ENCODE measurements around the gene RPL37A. TPM values are rescaled to one million over a fixed set of nuclear protein-coding genes. Genes with fewer than 3 reads are reported as not detected.

Gene RPL37A
- total and polyA plus RNA-seq, 4 donors: 494 to 1,757 (median 1,250) TPM

- TF ChIP-seq GABPA (IDR thresholded peaks at IDR 0.05 in 1 of 2, conservative IDR thresholded peaks at IDR 0.05 in 1 of 2) (no peak), RAD21 (IDR thresholded peaks at IDR 0.05) (no peak), JUND (IDR thresholded peaks at IDR 0.05) (no peak)
These were observed 52.8 kb downstream of the RPL37A start (continued) for GRCh38 chr2:216551234-216552068.

DNA sequence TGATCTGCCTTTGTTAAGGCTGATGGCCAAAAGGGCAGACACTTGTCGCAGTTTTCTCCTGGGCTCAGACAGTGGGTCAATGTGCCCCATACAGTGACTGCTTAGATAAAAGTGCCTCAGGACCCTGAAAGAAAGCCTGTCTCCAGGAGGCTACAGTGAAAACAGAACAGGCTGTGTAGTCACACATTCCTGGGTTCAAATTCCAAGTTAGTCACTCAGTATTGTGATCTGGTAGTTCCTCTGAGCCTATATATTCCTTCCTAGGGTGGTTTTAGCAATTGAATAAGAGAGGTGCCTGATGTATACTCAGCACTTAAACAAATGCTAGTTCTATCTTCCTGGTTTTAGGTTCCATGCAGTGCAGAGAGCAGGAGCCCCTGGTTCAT is 54.4 kb downstream of the RPL37A start:
- TF ChIP-seq RAD21 (IDR thresholded peaks at IDR 0.05) (no peak), HNF4G (IDR thresholded peaks at IDR 0.05) (no peak), TAF1 (conservative IDR thresholded peaks at IDR 0.05) (no peak), SP1 (IDR thresholded peaks at IDR 0.05) (no peak), YY1 (IDR thresholded peaks at IDR 0.05) (no peak), HNF4A (conservative IDR thresholded peaks at IDR 0.05) (no peak), FOXA2 (IDR thresholded peaks at IDR 0.05) (no peak), NR2F2 (IDR thresholded peaks at IDR 0.05) (no peak), FOXA1 (IDR thresholded peaks at IDR 0.05) (no peak), MAX (IDR thresholded peaks at IDR 0.05) (no peak), JUND (IDR thresholded peaks at IDR 0.05) (no peak), GABPA (IDR thresholded peaks at IDR 0.05 in 1 of 2, conservative IDR thresholded peaks at IDR 0.05 in 1 of 2) (no peak), RXRA (IDR thresholded peaks at IDR 0.05) (no peak), EGR1 (IDR thresholded peaks at IDR 0.05; ENCODE audit: low read depth in 2 of 2) (no peak)
- TF ChIP-seq, protein P1, sequence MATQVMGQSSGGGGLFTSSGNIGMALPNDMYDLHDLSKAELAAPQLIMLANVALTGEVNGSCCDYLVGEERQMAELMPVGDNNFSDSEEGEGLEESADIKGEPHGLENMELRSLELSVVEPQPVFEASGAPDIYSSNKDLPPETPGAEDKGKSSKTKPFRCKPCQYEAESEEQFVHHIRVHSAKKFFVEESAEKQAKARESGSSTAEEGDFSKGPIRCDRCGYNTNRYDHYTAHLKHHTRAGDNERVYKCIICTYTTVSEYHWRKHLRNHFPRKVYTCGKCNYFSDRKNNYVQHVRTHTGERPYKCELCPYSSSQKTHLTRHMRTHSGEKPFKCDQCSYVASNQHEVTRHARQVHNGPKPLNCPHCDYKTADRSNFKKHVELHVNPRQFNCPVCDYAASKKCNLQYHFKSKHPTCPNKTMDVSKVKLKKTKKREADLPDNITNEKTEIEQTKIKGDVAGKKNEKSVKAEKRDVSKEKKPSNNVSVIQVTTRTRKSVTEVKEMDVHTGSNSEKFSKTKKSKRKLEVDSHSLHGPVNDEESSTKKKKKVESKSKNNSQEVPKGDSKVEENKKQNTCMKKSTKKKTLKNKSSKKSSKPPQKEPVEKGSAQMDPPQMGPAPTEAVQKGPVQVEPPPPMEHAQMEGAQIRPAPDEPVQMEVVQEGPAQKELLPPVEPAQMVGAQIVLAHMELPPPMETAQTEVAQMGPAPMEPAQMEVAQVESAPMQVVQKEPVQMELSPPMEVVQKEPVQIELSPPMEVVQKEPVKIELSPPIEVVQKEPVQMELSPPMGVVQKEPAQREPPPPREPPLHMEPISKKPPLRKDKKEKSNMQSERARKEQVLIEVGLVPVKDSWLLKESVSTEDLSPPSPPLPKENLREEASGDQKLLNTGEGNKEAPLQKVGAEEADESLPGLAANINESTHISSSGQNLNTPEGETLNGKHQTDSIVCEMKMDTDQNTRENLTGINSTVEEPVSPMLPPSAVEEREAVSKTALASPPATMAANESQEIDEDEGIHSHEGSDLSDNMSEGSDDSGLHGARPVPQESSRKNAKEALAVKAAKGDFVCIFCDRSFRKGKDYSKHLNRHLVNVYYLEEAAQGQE (IDR thresholded peaks at IDR 0.05): no peak
- TF ChIP-seq, protein P2, sequence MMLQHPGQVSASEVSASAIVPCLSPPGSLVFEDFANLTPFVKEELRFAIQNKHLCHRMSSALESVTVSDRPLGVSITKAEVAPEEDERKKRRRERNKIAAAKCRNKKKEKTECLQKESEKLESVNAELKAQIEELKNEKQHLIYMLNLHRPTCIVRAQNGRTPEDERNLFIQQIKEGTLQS (IDR thresholded peaks at IDR 0.05): no peak
- TF ChIP-seq, protein P3, sequence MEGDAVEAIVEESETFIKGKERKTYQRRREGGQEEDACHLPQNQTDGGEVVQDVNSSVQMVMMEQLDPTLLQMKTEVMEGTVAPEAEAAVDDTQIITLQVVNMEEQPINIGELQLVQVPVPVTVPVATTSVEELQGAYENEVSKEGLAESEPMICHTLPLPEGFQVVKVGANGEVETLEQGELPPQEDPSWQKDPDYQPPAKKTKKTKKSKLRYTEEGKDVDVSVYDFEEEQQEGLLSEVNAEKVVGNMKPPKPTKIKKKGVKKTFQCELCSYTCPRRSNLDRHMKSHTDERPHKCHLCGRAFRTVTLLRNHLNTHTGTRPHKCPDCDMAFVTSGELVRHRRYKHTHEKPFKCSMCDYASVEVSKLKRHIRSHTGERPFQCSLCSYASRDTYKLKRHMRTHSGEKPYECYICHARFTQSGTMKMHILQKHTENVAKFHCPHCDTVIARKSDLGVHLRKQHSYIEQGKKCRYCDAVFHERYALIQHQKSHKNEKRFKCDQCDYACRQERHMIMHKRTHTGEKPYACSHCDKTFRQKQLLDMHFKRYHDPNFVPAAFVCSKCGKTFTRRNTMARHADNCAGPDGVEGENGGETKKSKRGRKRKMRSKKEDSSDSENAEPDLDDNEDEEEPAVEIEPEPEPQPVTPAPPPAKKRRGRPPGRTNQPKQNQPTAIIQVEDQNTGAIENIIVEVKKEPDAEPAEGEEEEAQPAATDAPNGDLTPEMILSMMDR (IDR thresholded peaks at IDR 0.05; ENCODE audit: low read depth, low read length, missing input control): no peak
- Histone ChIP-seq H3K27ac (ENCODE audit: low read depth in 1 of 2, low read length in 2 of 2) (no peak overlapping the region), H3K4me1 (ENCODE audit: control insufficient read depth in 4 of 4, insufficient read depth in 4 of 4, low read length in 3 of 4) (peaks cover 0 to 3% (median 0%) of the 10 kb centered on the region in 4 donors)

More for the DNA sequence above, 54.4 kb downstream of the RPL37A start:
- DNase-seq (ENCODE audit: low spot score): no peak
- no peaks in the 10 kb centered on the region for H3K36me3 ChIP-seq (ENCODE audit: control insufficient read depth in 4 of 4, insufficient read depth in 3 of 4, low read depth in 1 of 4, low read length in 3 of 4)
- no peak overlapping the region for H3K4me3 ChIP-seq (ENCODE audit: low read depth in 1 of 3, low read length in 3 of 3)
- H3K9me3 ChIP-seq (ENCODE audit: control insufficient read depth in 4 of 4, low read length in 3 of 4): no peaks in the 10 kb centered on the region
- no peak overlapping the region for H3K9ac ChIP-seq (ENCODE audit: low read depth in 1 of 2, low read length in 2 of 2)
- no peaks in the 10 kb centered on the region for H3K27me3 ChIP-seq (ENCODE audit: control insufficient read depth in 4 of 4, insufficient read depth in 4 of 4, low read length in 3 of 4)
- 96% methylated on average over 1 of the region's 1 CpG for WGBS

Other genes starting within 250 kb of the RPL37A start
- gene MARCHF4, start 126.4 kb upstream of the RPL37A start, total RNA-seq: not detected
- gene MARCHF4, start 126.4 kb upstream of the RPL37A start, polyA plus RNA-seq: not detected
- gene SMARCAL1, start 86.4 kb upstream of the RPL37A start, total RNA-seq: 1 to 10 TPM; 6.3 to 9.3 TPM
- 1 to 10 TPM; 3.4 to 4.4 TPM for gene SMARCAL1, start 86.4 kb upstream of the RPL37A start, polyA plus RNA-seq
- 100 to 1,000 TPM in 1 of 2 donors, 10 to 100 TPM in 1; 88.8 to 242 TPM for gene IGFBP2, start 134.6 kb downstream of the RPL37A start, total RNA-seq
- 1,000 to 10,000 TPM in 1 of 2 donors, 100 to 1,000 TPM in 1; 462 to 1,119 TPM for gene IGFBP2, start 134.6 kb downstream of the RPL37A start, polyA plus RNA-seq
- gene IGFBP5, start 196.7 kb downstream of the RPL37A start, total RNA-seq: 10 to 100 TPM in 1 of 2 donors, 1 to 10 TPM in 1; 2.3 to 43.4 TPM
- 10 to 100 TPM; 13.0 to 15.7 TPM for gene IGFBP5, start 196.7 kb downstream of the RPL37A start, polyA plus RNA-seq

Measured in liver (tissue), 9 donors.